GM18526 (cell line): ENCODE results near the gene RELN.

Experiments
- POLR2A ChIP-seq: IDR thresholded peaks from 3 replicates; pipeline ENCODE4 v1.6.1; 2011; ENCODE audit not compliant: insufficient read length; ENCODE audit errors: extremely low read depth

RELN gene

GRCh38 chr7:103762877-103763276 is 226.6 kb downstream of the RELN start:
- TF ChIP-seq POLR2A: no peak

GRCh38 chr7:103762065-103762760 is 227.2 kb downstream of the RELN start:
- TF ChIP-seq POLR2A: no peak

GRCh38 chr7:103752995-103753394 is 236.5 kb downstream of the RELN start:
- TF ChIP-seq POLR2A: no peak

GRCh38 chr7:103751311-103751880 is 238.1 kb downstream of the RELN start:
- no peak for TF ChIP-seq POLR2A

GRCh38 chr7:103748680-103749079 is 240.8 kb downstream of the RELN start:
- TF ChIP-seq POLR2A: no peak

GRCh38 chr7:103735377-103735776 is 254.1 kb downstream of the RELN start:
- TF ChIP-seq POLR2A: no peak

- TF ChIP-seq POLR2A: no peak
Measured at GRCh38 chr7:103731169-103731568, 258.3 kb downstream of the RELN start.

- no peak for TF ChIP-seq POLR2A
Measured at GRCh38 chr7:103729026-103729425, 260.4 kb downstream of the RELN start.

- TF ChIP-seq POLR2A: no peak
Measured at GRCh38 chr7:103727982-103728610, 261.4 kb downstream of the RELN start.

- no peak for TF ChIP-seq POLR2A
Measured at GRCh38 chr7:103719070-103719469, 270.4 kb downstream of the RELN start.

GRCh38 chr7:103718482-103719061 is 270.9 kb downstream of the RELN start:
- no peak for TF ChIP-seq POLR2A

GRCh38 chr7:103717574-103717973 is 271.9 kb downstream of the RELN start:
- no peak for TF ChIP-seq POLR2A

- TF ChIP-seq POLR2A: no peak
Measured at GRCh38 chr7:103715376-103716120, 273.9 kb downstream of the RELN start.

GRCh38 chr7:103714376-103714927 is 275.0 kb downstream of the RELN start:
- no peak for TF ChIP-seq POLR2A

GRCh38 chr7:103712991-103713778 is 276.3 kb downstream of the RELN start:
- no peak for TF ChIP-seq POLR2A

GRCh38 chr7:103711413-103711812 is 278.0 kb downstream of the RELN start:
- TF ChIP-seq POLR2A: no peak
